Posterior cingulate gyrus (tissue), 11 donors: ENCODE data around the gene WDR45B.
A peak's percentile ranks its signal among the peaks of the same experiment; 100 is the strongest.

Experiments
- DNase-seq, 10 donors: peaks; one replicate each; pipeline versions ENCODE4 v3.0.0 to v3.0.0-alpha.2; 2020 to 2021; ENCODE audit warnings: mixed read lengths in 3 of 10
- intact Hi-C: fragments of 100-400 bp; cut with DNase I; formaldehyde crosslinking; loops from one replicate; pipeline ENCODE4 v1.15.1; 2023

The WDR45B gene

GRCh38 chr17:82639628-82640027, 8.6 kb downstream of the WDR45B start:
- intact Hi-C loops = no loop called here
- DNase-seq = peak in 3 of 10 donors; percentile 50 to 57 (median 55)

- DNase-seq = no peak
- intact Hi-C loops = no loop called here
Measured at GRCh38 chr17:82638183-82638773, 10.0 kb downstream of the WDR45B start.

- intact Hi-C loops = no loop called here
- peak in 3 of 10 donors; percentile 3 to 31 (median 16) for DNase-seq
Measured at GRCh38 chr17:82636626-82637598, 11.3 kb downstream of the WDR45B start.

GRCh38 chr17:82633343-82633742, 14.9 kb downstream of the WDR45B start:
- DNase-seq = no peak
- intact Hi-C loops = no loop called here

GRCh38 chr17:82632451-82632850, 15.8 kb downstream of the WDR45B start:
- DNase-seq = peak in 2 of 10 donors; percentile 0 to 7
- intact Hi-C loops = no loop called here

GRCh38 chr17:82631544-82631943, 16.7 kb downstream of the WDR45B start:
- peak in 1 of 10 donors; percentile 7 for DNase-seq
- intact Hi-C loops = no loop called here

GRCh38 chr17:82630212-82630611, 18.0 kb downstream of the WDR45B start:
- intact Hi-C loops = no loop called here
- peak in 3 of 10 donors; percentile 11 to 63 (median 41) for DNase-seq

GRCh38 chr17:82629748-82630147, 18.5 kb downstream of the WDR45B start:
- intact Hi-C loops = no loop called here
- DNase-seq = peak in 3 of 10 donors; percentile 10 to 39 (median 16)

GRCh38 chr17:82627405-82627804, 20.8 kb downstream of the WDR45B start:
- DNase-seq = peak in 3 of 10 donors; percentile 55 to 76 (median 63)
- intact Hi-C loops = no loop called here

- intact Hi-C loops = no loop called here
- DNase-seq = peak in 2 of 10 donors; percentile 15 to 16
Measured at GRCh38 chr17:82623707-82624106, 24.5 kb downstream of the WDR45B start.

GRCh38 chr17:82619641-82620040, 28.6 kb downstream of the WDR45B start:
- DNase-seq = peak in 1 of 10 donors; percentile 60
- intact Hi-C loops = no loop called here

GRCh38 chr17:82619211-82619610, 29.0 kb downstream of the WDR45B start:
- intact Hi-C loops = no loop called here

GRCh38 chr17:82616021-82616711, 32.1 kb downstream of the WDR45B start:
- peak in 1 of 10 donors; percentile 75 for DNase-seq
- intact Hi-C loops = no loop called here

More at GRCh38 chr17:82619211-82619610, 29.0 kb downstream of the WDR45B start:
- peak in 3 of 10 donors; percentile 8 to 67 (median 53) for DNase-seq

- intact Hi-C loops = no loop called here
- peak in 2 of 10 donors; percentile 62 to 63 for DNase-seq
Measured at GRCh38 chr17:82615084-82616020, 32.9 kb downstream of the WDR45B start.

- peak in 3 of 10 donors; percentile 6 to 55 (median 24) for DNase-seq
- intact Hi-C loops = no loop called here
Measured at GRCh38 chr17:82614095-82614631, 34.1 kb downstream of the WDR45B start.

GRCh38 chr17:82613283-82614094, 34.8 kb downstream of the WDR45B start:
- peak in 3 of 10 donors; percentile 19 to 88 (median 77) for DNase-seq
- intact Hi-C loops = no loop called here

- peak in 1 of 10 donors; percentile 62 for DNase-seq
- intact Hi-C loops = no loop called here
Measured at GRCh38 chr17:82611140-82612058, 36.8 kb downstream of the WDR45B start.
